ENCODE measurements around the gene TRIM68. TPM values are rescaled to one million over a fixed set of nuclear protein-coding genes. Genes with fewer than 3 reads are reported as not detected.

TRIM68 gene
- total RNA-seq, 1 experiment from 2014 or later: 8.2 TPM

DNA sequence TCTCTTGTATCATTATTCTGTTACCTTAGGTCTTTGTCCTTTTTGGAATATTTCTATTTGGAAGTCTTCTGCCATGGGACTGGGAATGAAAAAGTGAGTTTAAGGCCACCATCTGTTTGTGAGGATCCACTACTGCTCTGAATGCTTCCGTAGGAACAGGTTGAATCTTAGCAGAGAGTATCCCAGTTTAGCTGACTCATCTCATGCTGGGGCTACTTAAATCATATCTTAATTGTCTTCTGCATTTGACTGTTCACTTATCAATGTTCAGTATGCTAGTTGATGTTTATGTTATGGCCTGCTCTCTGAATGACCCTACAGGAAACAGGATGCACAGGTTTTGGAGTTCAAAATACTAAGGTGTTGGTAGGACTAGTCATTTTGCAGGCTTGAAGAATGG, 27.9 kb downstream of the TRIM68 start (continued):
- TF ChIP-seq, protein P1, sequence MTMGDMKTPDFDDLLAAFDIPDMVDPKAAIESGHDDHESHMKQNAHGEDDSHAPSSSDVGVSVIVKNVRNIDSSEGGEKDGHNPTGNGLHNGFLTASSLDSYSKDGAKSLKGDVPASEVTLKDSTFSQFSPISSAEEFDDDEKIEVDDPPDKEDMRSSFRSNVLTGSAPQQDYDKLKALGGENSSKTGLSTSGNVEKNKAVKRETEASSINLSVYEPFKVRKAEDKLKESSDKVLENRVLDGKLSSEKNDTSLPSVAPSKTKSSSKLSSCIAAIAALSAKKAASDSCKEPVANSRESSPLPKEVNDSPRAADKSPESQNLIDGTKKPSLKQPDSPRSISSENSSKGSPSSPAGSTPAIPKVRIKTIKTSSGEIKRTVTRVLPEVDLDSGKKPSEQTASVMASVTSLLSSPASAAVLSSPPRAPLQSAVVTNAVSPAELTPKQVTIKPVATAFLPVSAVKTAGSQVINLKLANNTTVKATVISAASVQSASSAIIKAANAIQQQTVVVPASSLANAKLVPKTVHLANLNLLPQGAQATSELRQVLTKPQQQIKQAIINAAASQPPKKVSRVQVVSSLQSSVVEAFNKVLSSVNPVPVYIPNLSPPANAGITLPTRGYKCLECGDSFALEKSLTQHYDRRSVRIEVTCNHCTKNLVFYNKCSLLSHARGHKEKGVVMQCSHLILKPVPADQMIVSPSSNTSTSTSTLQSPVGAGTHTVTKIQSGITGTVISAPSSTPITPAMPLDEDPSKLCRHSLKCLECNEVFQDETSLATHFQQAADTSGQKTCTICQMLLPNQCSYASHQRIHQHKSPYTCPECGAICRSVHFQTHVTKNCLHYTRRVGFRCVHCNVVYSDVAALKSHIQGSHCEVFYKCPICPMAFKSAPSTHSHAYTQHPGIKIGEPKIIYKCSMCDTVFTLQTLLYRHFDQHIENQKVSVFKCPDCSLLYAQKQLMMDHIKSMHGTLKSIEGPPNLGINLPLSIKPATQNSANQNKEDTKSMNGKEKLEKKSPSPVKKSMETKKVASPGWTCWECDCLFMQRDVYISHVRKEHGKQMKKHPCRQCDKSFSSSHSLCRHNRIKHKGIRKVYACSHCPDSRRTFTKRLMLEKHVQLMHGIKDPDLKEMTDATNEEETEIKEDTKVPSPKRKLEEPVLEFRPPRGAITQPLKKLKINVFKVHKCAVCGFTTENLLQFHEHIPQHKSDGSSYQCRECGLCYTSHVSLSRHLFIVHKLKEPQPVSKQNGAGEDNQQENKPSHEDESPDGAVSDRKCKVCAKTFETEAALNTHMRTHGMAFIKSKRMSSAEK (CRISPR knock-in tag; IDR thresholded peaks at IDR 0.05; ENCODE audit: borderline replicate concordance): no peak
- TF ChIP-seq NFE2L1 (CRISPR knock-in tag; IDR thresholded peaks at IDR 0.05) (no peak), NR2C2 (CRISPR knock-in tag; IDR thresholded peaks at IDR 0.05) (no peak), ELF4 (CRISPR knock-in tag; IDR thresholded peaks at IDR 0.05; ENCODE audit: low read depth) (no peak)

DNA sequence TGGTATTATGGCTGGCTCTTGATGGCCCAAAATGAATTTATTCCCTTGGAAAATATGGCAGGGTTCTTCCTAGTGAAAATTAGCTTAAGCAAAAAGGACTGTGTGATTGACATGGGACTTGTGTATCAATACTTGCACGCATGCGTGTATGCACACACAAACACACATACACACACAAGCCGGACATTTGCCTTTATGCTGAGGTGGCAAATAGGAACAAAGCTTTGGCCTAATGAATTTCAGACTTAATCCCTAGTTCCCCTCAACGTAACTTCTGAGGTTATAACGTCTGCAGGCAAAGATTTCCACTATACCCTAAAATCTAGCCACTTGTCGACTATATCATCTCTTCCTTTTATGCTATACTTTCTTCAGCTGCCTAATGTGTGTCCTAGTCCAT, 29.4 kb downstream of the TRIM68 start:
- CTCF ChIA-PET: interaction anchor here (1.3 kb wide), 1 partner anchor 39 kb away, joined by 3 read pairs; no protein-coding TSS in a partner anchor

GRCh38 chr11:4577761-4578160, 30.3 kb downstream of the TRIM68 start:
- no peak for ATAC-seq
- Mint-ChIP-seq H3K4me1 (no peaks in the 10 kb centered on the region), H3K4me3 (no peak overlapping the region), H3K27ac (no peak overlapping the region), H3K9me3 (no peaks in the 10 kb centered on the region), H3K36me3 (no peaks in the 10 kb centered on the region), H3K27me3 (ENCODE audit: low read depth) (no peaks in the 10 kb centered on the region)
- TF ChIP-seq, protein P2, sequence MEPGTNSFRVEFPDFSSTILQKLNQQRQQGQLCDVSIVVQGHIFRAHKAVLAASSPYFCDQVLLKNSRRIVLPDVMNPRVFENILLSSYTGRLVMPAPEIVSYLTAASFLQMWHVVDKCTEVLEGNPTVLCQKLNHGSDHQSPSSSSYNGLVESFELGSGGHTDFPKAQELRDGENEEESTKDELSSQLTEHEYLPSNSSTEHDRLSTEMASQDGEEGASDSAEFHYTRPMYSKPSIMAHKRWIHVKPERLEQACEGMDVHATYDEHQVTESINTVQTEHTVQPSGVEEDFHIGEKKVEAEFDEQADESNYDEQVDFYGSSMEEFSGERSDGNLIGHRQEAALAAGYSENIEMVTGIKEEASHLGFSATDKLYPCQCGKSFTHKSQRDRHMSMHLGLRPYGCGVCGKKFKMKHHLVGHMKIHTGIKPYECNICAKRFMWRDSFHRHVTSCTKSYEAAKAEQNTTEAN (CRISPR knock-in tag; IDR thresholded peaks at IDR 0.05): no peak
- CTCF ChIA-PET: no interaction called here
- DNase-seq (ENCODE audit: low spot score): no peak
- POLR2A ChIA-PET: no interaction called here

More for the DNA sequence above, 29.4 kb downstream of the TRIM68 start:
- POLR2A ChIA-PET: no interaction called here
- Mint-ChIP-seq H3K27me3 (ENCODE audit: low read depth) (peaks cover 6% of the 10 kb centered on the region; the same call in 1 of the 2 replicates), H3K4me1 (no peaks in the 10 kb centered on the region), H3K36me3 (no peaks in the 10 kb centered on the region), H3K9me3 (no peaks in the 10 kb centered on the region), H3K4me3 (no peak overlapping the region), H3K27ac (no peak overlapping the region)
- DNase-seq (ENCODE audit: low spot score) (no peak), ATAC-seq (no peak)
- TF ChIP-seq, protein P3, sequence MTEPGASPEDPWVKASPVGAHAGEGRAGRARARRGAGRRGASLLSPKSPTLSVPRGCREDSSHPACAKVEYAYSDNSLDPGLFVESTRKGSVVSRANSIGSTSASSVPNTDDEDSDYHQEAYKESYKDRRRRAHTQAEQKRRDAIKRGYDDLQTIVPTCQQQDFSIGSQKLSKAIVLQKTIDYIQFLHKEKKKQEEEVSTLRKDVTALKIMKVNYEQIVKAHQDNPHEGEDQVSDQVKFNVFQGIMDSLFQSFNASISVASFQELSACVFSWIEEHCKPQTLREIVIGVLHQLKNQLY (CRISPR knock-in tag; IDR thresholded peaks at IDR 0.05): no peak
- TF ChIP-seq NR1H2 (CRISPR knock-in tag; IDR thresholded peaks at IDR 0.05) (no peak), RELA (CRISPR knock-in tag; IDR thresholded peaks at IDR 0.05; ENCODE audit: borderline replicate concordance) (no peak), NFATC4 (CRISPR knock-in tag; IDR thresholded peaks at IDR 0.05) (no peak), ELF4 (CRISPR knock-in tag; IDR thresholded peaks at IDR 0.05; ENCODE audit: low read depth) (no peak), FOXP1 (CRISPR knock-in tag; IDR thresholded peaks at IDR 0.05; ENCODE audit: borderline replicate concordance) (no peak), ZNF396 (CRISPR knock-in tag; IDR thresholded peaks at IDR 0.05; ENCODE audit: borderline replicate concordance) (no peak), OVOL2 (CRISPR knock-in tag; IDR thresholded peaks at IDR 0.05; ENCODE audit: borderline replicate concordance) (no peak), NFE2L1 (CRISPR knock-in tag; IDR thresholded peaks at IDR 0.05) (no peak), TEAD4 (CRISPR knock-in tag; IDR thresholded peaks at IDR 0.05) (no peak), HMGA2 (CRISPR knock-in tag; IDR thresholded peaks at IDR 0.05) (no peak), CDX4 (CRISPR knock-in tag; IDR thresholded peaks at IDR 0.05; ENCODE audit: borderline replicate concordance) (no peak), JAZF1 (CRISPR knock-in tag; IDR thresholded peaks at IDR 0.05) (no peak), ZNF671 (CRISPR knock-in tag; IDR thresholded peaks at IDR 0.05) (no peak), CREM (CRISPR knock-in tag; IDR thresholded peaks at IDR 0.05) (no peak), KAT7 (CRISPR knock-in tag; IDR thresholded peaks at IDR 0.05; ENCODE audit: borderline replicate concordance) (no peak), NFYB (CRISPR knock-in tag; conservative IDR thresholded peaks at IDR 0.05; ENCODE audit: low read depth) (no peak)

Data from WTC11 (cell line).